IPS-15b (cell line): ENCODE data around the gene SENP8.
"Not testable (repeated sequence)": the region's sequence is repeated elsewhere in the genome, so short reads cannot be mapped to it uniquely, and the experiment has no call there.

Source experiments
- H3K27me3 ChIP-seq: one replicate; pipeline ENCODE4 v1.6.1; 2013; ENCODE audit warnings: low read length; ENCODE audit not compliant: control insufficient read depth, insufficient read depth
- H3K36me3 ChIP-seq: one replicate; pipeline ENCODE4 v1.6.1; 2013; ENCODE audit warnings: low read length; ENCODE audit not compliant: control insufficient read depth, insufficient read depth
- H3K4me1 ChIP-seq: one replicate; pipeline ENCODE4 v1.6.1; 2013; ENCODE audit warnings: mild to moderate bottlenecking, low read length; ENCODE audit not compliant: control insufficient read depth, insufficient read depth
- H3K4me3 ChIP-seq: one replicate; pipeline ENCODE4 v1.5.1; 2013; ENCODE audit warnings: low read depth, low read length
- H3K9ac ChIP-seq: one replicate; pipeline ENCODE4 v1.6.1; 2013; ENCODE audit warnings: low read depth, mild to moderate bottlenecking, low read length
- H3K9me3 ChIP-seq: one replicate; pipeline ENCODE4 v1.6.1; 2013; ENCODE audit warnings: mild to moderate bottlenecking, low read length; ENCODE audit not compliant: control insufficient read depth, insufficient read depth

Gene SENP8

GRCh38 chr15:72161361-72162132 lies 43.3 kb downstream of the SENP8 start:
- H3K9ac ChIP-seq: no peak overlapping the region
- no peaks in the 10 kb centered on the region for H3K9me3 ChIP-seq
- H3K4me1 ChIP-seq: no peaks in the 10 kb centered on the region
- H3K36me3 ChIP-seq: no peaks in the 10 kb centered on the region
- no peaks in the 10 kb centered on the region for H3K27me3 ChIP-seq
- no peak overlapping the region for H3K4me3 ChIP-seq

DNA sequence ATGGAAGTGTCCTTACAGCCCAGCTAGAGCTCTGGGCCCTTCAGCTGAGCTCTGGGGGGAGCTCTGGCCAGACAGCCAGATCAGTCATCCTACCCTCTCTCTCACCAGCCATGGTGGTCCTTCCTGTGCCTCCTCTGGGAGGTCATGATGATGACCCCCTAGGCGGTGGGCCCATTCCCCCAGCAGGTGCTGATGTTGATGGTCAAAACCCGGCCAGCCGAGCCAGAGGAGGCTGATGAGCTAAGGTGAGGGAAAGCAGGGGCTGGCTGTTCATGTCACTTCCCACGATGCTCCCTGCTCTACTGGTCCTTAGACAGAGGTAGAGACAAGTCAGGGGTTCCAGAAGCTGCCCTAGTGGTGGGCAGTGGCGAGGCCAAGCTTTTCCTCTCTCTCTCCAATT lies 44.4 kb downstream of the SENP8 start:
- no peak overlapping the region for H3K9ac ChIP-seq
- no peaks in the 10 kb centered on the region for H3K36me3 ChIP-seq
- H3K4me1 ChIP-seq: no peaks in the 10 kb centered on the region
- H3K4me3 ChIP-seq: no peak overlapping the region
- H3K9me3 ChIP-seq: no peaks in the 10 kb centered on the region
- no peaks in the 10 kb centered on the region for H3K27me3 ChIP-seq

GRCh38 chr15:72163719-72164118 lies 45.5 kb downstream of the SENP8 start:
- Histone ChIP-seq H3K4me1 (no peaks in the 10 kb centered on the region), H3K4me3 (no peak overlapping the region), H3K9me3 (no peaks in the 10 kb centered on the region), H3K27me3 (no peaks in the 10 kb centered on the region), H3K36me3 (no peaks in the 10 kb centered on the region), H3K9ac (no peak overlapping the region)

- Histone ChIP-seq H3K4me3 (no peak overlapping the region), H3K9ac (no peak overlapping the region), H3K4me1 (no peaks in the 10 kb centered on the region), H3K9me3 (no peaks in the 10 kb centered on the region), H3K27me3 (no peaks in the 10 kb centered on the region), H3K36me3 (no peaks in the 10 kb centered on the region)
These were observed 48.7 kb downstream of the SENP8 start for GRCh38 chr15:72166716-72167417.

GRCh38 chr15:72167445-72167844 lies 49.2 kb downstream of the SENP8 start:
- H3K9ac ChIP-seq: no peak overlapping the region
- H3K27me3 ChIP-seq: no peaks in the 10 kb centered on the region
- no peaks in the 10 kb centered on the region for H3K4me1 ChIP-seq
- H3K36me3 ChIP-seq: no peaks in the 10 kb centered on the region
- no peaks in the 10 kb centered on the region for H3K9me3 ChIP-seq
- H3K4me3 ChIP-seq: no peak overlapping the region

GRCh38 chr15:72168131-72168807 lies 50.1 kb downstream of the SENP8 start:
- H3K4me1 ChIP-seq: no peaks in the 10 kb centered on the region
- no peaks in the 10 kb centered on the region for H3K36me3 ChIP-seq
- H3K9ac ChIP-seq: no peak overlapping the region
- H3K27me3 ChIP-seq: no peaks in the 10 kb centered on the region
- H3K9me3 ChIP-seq: no peaks in the 10 kb centered on the region
- H3K4me3 ChIP-seq: no peak overlapping the region

DNA sequence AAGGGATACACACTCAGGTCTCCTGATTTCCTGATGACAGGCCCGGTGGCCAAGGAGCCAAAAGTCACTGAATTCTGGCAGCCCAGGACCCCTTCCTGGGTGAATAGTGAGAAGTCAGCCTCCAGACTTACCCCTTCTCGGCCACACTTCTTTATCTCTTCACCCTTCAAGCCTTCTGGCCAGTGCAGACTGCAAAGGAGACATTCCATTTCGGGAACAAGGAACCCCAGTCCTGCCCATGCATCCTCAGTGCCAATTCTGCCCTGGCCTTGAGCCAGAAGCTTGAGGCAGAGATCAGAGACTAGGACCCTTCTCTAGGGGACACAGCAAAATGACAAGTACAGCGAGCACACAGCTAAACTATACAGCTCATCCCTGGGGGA lies 50.6 kb downstream of the SENP8 start:
- H3K36me3 ChIP-seq: no peaks in the 10 kb centered on the region
- H3K4me1 ChIP-seq: no peaks in the 10 kb centered on the region
- H3K9me3 ChIP-seq: no peaks in the 10 kb centered on the region
- H3K9ac ChIP-seq: no peak overlapping the region
- H3K27me3 ChIP-seq: no peaks in the 10 kb centered on the region
- H3K4me3 ChIP-seq: no peak overlapping the region

DNA sequence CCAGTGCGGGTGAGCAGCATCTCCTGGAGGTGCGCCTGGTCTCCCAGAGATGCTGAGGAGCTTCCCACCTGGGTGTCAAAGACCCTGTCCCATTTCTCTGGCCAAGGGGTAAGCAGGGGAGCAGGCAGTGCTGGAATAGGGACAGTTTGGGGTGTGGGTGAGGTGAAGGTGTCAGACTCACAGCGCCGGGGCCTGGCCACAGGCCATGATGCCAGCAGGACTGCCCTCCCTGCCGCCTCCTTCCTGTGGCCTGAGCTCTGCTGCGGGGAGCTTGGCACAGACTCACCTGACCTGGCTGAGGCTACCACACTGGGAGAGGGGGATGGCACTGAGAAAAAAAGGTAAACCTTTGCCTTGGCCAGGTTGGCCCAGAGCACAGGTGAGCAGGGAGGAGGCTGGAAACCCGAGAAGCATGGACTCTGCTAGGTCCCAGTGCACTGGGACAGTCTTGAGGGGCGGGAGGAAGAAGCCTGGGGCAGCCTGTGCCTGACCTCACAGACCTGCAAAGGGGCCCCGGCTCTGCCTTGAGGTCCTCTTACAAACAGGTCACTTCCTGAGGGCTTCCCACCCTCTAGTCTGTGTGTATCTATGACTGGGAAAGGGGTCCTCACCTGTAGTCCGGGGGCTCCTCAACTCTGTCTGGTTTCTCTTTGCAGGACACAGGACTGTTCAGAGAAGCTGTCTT lies 51.2 kb downstream of the SENP8 start:
- H3K27me3 ChIP-seq: no peaks in the 10 kb centered on the region
- no peak overlapping the region for H3K9ac ChIP-seq
- no peaks in the 10 kb centered on the region for H3K9me3 ChIP-seq
- H3K36me3 ChIP-seq: no peaks in the 10 kb centered on the region
- H3K4me3 ChIP-seq: no peak overlapping the region
- no peaks in the 10 kb centered on the region for H3K4me1 ChIP-seq

GRCh38 chr15:72169921-72170611 lies 51.9 kb downstream of the SENP8 start:
- H3K27me3 ChIP-seq: no peaks in the 10 kb centered on the region
- H3K4me3 ChIP-seq: no peak overlapping the region
- no peaks in the 10 kb centered on the region for H3K36me3 ChIP-seq
- no peaks in the 10 kb centered on the region for H3K9me3 ChIP-seq
- H3K9ac ChIP-seq: no peak overlapping the region
- no peaks in the 10 kb centered on the region for H3K4me1 ChIP-seq

GRCh38 chr15:72170691-72171090 lies 52.5 kb downstream of the SENP8 start:
- Histone ChIP-seq H3K27me3 (no peaks in the 10 kb centered on the region), H3K4me3 (no peak overlapping the region), H3K36me3 (no peaks in the 10 kb centered on the region), H3K4me1 (no peaks in the 10 kb centered on the region), H3K9me3 (no peaks in the 10 kb centered on the region), H3K9ac (no peak overlapping the region)

DNA sequence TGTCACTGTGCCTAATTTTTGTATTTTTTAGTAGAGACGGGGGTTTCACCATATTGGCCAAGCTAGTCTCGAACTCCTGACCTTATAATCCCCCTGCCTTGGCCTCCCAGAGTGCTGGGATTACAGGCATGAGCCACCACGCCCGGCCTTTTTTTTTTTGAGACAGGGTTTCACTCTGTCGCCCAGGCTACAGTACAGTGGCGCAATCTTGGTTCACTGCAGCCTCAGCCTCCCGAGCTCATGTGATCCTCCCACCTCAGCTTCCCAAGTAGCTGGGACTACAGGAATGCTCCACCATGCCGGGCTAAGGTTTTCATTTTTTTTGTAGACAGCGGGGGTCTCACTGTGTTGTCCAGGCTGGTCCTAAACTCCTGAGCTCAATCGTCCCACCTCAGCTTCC lies 53.8 kb downstream of the SENP8 start:
- not testable (repeated sequence) for H3K27me3 ChIP-seq, H3K9ac ChIP-seq, H3K36me3 ChIP-seq, H3K4me3 ChIP-seq, H3K9me3 ChIP-seq, H3K4me1 ChIP-seq
